HepG2 (cell line): ENCODE measurements around the gene IL1R1.

Experiments
- CTCF ChIP-seq: sonication (generic); formaldehyde crosslinking; IDR thresholded peaks from 2 replicates; pipeline ENCODE4 v1.5.0; 2020; ENCODE audit warnings: mild to moderate bottlenecking, missing genetic modification reagents, moderate library complexity
- EZH2 ChIP-seq: conservative IDR thresholded peaks from 2 replicates; pipeline ENCODE4 v1.6.1; 2012; ENCODE audit warnings: mild to moderate bottlenecking, low read depth, low read length, moderate library complexity
- GMEB1 ChIP-seq: sonication (generic); formaldehyde crosslinking; IDR thresholded peaks from 2 replicates; pipeline ENCODE4 v1.5.1; 2020; ENCODE audit warnings: missing genetic modification reagents, mild to moderate bottlenecking, borderline replicate concordance
- KAT8 ChIP-seq: IDR thresholded peaks from 2 replicates; pipeline ENCODE4 v1.6.1; 2016; ENCODE audit warnings: missing genetic modification reagents, missing compliant biosample characterization
- MBD4 ChIP-seq: IDR thresholded peaks from 2 replicates; pipeline ENCODE4 v1.6.1; 2012; ENCODE audit warnings: low read length, inconsistent platforms, borderline replicate concordance
- NR2C2 ChIP-seq: sonication (generic); formaldehyde crosslinking; IDR thresholded peaks from 2 replicates; pipeline ENCODE4 v1.4.0; 2020; ENCODE audit warnings: missing genetic modification reagents, mild to moderate bottlenecking, moderate library complexity, borderline replicate concordance
- PHF20 ChIP-seq: sonication (generic); formaldehyde crosslinking; IDR thresholded peaks from 2 replicates; pipeline ENCODE4 v1.5.0; 2020; ENCODE audit warnings: mild to moderate bottlenecking, missing genetic modification reagents
- POLR2G ChIP-seq: fragments of 200-400 bp; formaldehyde crosslinking; IDR thresholded peaks from 2 replicates; pipeline ENCODE4 v1.6.1; 2018; ENCODE audit warnings: mild to moderate bottlenecking, low read depth, low read length, moderate library complexity
- TARDBP ChIP-seq: sonication (generic); formaldehyde crosslinking; IDR thresholded peaks from 2 replicates; pipeline ENCODE4 v1.8.0; 2022; ENCODE audit warnings: mild to moderate bottlenecking, missing genetic modification reagents
- TP53 ChIP-seq: sonication (generic); formaldehyde crosslinking; conservative IDR thresholded peaks from 2 replicates; pipeline ENCODE4 v1.4.0; 2020; ENCODE audit warnings: missing genetic modification reagents
- ZFX ChIP-seq: sonication (generic); formaldehyde crosslinking; IDR thresholded peaks from 2 replicates; pipeline ENCODE4 v1.4.0; 2020; ENCODE audit warnings: mild to moderate bottlenecking, low read depth, missing genetic modification reagents, moderate library complexity
- ZNF12 ChIP-seq: sonication (generic); formaldehyde crosslinking; IDR thresholded peaks from 2 replicates; pipeline ENCODE4 v1.5.0; 2020; ENCODE audit warnings: missing genetic modification reagents
- ZNF432 ChIP-seq: sonication (generic); formaldehyde crosslinking; IDR thresholded peaks from 2 replicates; pipeline ENCODE4 v1.5.0; 2020; ENCODE audit warnings: missing genetic modification reagents, mild to moderate bottlenecking, borderline replicate concordance
- ZNF687 ChIP-seq: sonication (generic); formaldehyde crosslinking; IDR thresholded peaks from 2 replicates; pipeline ENCODE4 v1.5.1; 2020; ENCODE audit warnings: mild to moderate bottlenecking, missing genetic modification reagents, moderate library complexity

GRCh38 chr2:102171946-102172345 is 29.4 kb downstream of the IL1R1 start:
- TF ChIP-seq EZH2 = no peak
- TF ChIP-seq ZFX (CRISPR knock-in tag) = no peak
- no peak for TF ChIP-seq ZNF12 (CRISPR knock-in tag)
- TF ChIP-seq MBD4 = no peak
- no peak for TF ChIP-seq TP53 (CRISPR knock-in tag)
- no peak for TF ChIP-seq NR2C2 (CRISPR knock-in tag)
- no peak for TF ChIP-seq POLR2G
- no peak for TF ChIP-seq ZNF432 (CRISPR knock-in tag)
- TF ChIP-seq PHF20 (CRISPR knock-in tag) = no peak
- TF ChIP-seq ZNF687 (CRISPR knock-in tag) = no peak
- TF ChIP-seq KAT8 = no peak
- no peak for TF ChIP-seq TARDBP (CRISPR knock-in tag)
- TF ChIP-seq CTCF (CRISPR knock-in tag) = no peak
- TF ChIP-seq GMEB1 (CRISPR knock-in tag) = no peak
